Hypothalamus (tissue), 51 donors: ENCODE results near the gene IPPK.
"Not testable (repeated sequence)": the region's sequence is repeated elsewhere in the genome, so short reads cannot be mapped to it uniquely, and the experiment has no call there.

Experiments used
- DNase-seq, 51 donors: peaks; one replicate each; lab custom pipeline; 2025; lab: John Stamatoyannopoulos, UW

Gene IPPK

DNA sequence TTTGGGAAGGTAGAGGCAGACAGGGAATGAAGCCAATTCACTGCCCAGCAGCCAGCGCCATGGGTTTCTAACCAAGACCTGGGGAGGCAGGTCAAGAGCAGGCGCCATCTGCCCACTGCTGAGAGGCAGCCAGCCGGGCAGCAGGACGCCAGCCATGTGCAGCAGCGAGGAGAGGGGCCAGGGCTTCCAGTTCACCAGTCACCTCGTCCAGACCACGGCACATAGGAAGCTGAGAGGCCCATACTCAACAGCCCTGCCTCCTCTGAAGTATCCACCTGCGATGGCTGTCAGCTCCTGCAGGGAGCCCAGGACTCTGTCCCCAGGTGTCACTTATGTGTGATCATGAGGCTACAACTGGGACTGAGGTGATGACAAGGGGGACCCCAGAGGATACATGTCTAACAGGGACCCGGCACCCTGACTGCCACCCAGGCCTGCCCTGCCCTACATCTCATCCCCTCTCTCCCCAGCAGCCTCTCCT is 30.1 kb downstream of the IPPK start:
- DNase-seq: no peak

DNA sequence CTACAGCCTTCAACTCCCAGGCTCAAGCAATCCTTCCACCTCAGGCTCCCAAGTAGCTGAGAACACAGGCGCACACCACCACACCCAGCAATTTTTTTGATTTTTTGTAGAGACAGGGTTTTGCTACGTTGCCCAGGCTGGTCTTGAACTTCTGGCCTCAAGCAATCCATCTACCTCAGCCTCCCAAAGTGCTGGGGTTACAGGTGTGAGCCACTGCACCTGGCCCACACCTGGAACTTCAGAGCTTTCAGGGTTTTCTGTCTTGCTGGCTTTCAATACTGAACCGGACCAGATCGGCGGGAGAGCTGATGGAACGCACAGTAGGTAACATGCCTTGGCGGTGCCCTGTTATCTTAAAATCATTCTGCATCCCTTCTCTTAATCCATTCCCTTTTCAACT is 30.8 kb downstream of the IPPK start:
- DNase-seq: no peak

DNA sequence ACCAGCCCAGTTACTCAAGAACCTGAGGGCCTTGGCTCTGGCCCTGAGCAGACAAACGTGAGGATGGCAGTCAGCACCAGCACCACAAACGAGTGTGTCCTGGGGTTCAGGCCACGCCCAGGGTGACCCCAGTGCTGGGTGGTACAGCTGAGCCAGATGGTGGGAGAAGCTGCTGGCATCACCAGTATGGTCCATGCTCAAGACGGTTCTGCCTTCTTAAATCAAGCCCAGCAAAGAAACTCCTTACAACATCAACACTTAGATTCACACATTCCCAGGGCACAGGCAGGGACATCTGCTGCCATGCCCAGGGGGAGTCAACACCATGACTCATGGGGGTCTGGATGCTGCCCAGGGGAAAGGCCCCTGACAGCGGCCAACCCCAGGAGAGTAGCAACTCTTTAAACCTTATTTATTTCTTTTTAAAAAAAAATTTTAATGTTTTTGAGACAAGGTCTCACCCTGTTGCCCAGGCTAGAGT is 31.3 kb downstream of the IPPK start:
- no peak for DNase-seq

DNA sequence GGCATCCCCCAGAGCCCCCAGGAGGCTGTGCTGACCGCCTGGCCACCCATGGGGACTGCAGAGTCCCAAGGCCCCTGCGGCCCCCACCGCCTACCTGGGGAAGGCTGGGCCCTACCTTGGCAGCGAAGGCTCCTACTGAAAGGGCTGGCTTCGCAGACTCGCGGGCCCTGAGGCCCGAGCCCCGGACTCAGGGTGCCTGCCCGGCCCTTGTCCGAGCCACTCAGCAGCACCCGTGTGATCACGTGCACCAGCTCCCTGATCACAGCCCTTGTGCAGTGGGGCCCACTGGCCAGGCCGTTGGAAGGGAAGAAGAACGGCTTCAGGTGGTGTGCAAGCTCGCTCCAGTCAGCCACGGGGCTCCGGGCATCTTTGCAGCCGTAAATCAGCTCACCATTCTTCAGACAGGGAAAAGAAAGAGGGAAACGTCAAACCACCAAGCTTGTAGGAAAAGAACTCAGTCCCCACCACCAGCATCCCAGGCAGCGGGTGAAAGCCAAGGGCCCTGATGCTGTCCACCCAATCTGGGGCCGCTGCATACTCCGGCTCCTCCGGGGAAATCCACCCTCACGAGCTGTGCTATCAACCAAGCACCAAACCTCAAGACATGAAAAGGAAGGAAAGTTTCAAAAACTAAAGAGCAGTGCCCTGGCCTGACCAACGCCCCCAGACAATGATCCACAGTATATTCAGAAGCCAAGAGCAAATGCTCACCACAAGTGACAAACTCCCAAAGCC is 31.9 kb downstream of the IPPK start:
- no peak for DNase-seq

DNA sequence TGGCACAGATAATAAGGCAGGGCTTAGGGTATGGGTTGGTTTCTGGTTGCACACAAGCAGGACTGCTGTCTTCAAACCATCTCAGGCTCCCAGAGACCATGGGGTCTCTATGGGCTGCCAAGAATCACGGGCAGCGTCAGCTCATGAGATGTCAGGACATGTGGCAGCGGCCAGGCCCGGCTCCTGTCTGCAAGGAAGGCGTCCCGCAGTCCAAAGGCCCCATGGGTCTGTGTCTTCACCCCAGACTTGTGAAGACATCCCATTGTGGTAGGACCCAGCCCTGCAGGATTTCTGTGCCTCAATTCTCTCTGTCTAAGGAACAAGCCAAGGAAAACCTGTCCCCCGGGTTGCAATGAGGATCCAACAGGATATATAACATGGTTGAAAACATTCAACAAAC is 32.6 kb downstream of the IPPK start:
- DNase-seq: no peak

DNA sequence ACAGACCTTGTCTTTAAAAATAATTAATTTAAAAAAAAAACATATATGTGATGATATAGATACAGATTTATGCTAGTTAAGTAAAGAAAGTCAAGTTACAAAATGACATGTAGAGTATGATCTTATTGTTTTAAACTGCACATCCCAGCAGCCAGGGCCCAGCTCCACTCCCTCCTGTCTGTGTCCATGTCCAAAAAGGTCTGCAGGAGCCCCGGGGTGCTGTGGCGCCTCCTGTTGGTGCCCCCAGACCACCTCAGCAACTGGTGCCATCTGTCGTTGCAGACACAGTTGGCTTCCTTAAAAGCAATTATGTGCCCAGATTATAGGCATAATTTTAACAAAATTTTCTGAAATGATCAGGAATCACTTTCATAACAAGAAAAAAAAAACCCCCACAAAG is 33.3 kb downstream of the IPPK start:
- DNase-seq: no peak

DNA sequence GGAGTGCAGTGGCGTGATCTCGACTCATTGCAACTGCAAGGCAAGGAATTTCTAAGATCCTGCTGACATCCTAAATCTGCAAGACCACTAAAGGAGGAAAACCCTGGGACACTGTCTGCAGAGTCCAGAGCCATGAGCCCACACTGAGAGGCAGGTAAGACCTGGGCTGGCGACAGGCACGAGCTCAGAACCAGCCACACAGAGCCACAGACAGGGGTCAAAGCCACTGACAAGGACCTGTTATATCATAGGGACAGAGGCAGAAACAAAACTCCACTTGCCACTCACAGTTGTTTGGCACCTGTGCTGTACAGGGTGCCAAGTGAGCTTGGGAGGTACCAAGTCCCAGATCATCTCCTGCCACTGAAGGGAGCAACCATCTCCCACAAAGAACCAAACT is 34.2 kb downstream of the IPPK start:
- DNase-seq: no peak

DNA sequence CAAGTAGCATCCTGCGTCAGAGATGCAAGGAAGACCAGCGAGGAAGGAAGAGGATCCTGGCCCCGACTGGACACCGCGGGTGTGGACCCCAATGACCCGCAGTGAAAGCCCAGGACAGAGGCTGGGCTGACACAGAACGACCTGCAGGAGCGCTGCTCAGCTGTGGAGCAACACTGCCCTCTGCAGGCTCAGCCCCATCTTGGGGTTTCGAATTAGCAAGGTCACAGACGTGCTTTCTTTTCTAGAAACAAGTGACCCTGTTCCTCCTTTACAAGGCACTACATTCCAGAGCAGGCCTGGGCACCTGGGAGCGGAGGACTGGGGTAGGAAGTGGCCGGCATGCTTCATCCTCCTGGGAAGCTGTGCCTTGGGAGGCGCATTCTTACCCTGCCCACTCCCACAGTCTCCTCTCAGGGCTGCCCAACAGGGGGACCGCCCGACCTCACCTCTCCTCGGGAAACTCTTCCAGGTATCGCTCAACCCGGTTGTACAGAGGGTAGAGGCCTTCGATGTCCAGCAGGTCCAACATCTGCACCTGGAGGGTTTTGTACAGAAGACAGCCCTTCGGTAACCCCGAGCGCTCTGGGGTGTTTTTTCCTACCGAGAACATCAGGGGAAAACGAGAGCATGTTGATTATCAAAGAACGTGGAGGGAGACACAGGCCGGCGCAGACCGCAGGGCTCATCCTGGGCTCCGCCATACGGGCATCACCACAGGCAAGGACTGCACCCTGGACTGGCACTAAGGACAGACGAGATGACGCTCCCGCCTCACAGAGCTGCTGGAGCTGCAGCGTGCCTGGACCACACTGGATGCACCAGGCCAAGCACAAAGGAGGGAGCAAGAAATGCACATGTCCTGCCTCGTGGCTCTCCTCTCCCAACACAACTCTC is 35.0 kb downstream of the IPPK start:
- peak in 40 of 51 donors; percentile 16 to 79 (median 42) for DNase-seq

DNA sequence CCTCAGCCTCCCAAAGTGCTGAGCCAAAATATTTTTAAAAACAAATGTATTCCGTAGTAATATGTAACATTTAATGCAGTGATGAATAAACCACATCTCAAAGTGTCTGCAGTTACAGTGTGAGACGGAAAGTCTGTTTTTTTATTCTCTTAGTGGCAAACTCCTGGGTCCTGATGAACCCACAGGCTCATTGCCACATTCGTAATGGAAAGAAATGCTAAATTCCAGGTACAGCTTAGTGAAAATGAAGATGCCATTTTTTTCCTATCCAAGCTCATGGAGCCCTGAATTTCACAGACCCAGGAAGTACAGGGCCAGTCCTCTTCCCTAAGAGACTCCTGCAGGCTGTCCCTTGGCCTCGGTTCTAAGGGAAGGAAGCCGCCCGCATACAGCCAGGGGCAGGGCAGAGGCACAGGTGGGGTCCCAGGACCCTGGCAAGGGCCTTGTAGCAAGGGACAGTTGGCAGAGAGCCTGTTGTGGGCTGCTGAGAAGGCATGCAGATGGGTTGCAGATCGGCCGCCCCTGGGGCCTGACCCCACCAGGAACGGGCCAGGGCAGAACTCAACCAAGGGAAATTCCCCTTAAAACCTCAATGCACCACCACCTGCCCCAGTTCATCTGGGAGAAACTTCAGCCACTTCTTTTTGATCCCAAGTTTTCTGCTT is 36.2 kb downstream of the IPPK start:
- DNase-seq: no peak

DNA sequence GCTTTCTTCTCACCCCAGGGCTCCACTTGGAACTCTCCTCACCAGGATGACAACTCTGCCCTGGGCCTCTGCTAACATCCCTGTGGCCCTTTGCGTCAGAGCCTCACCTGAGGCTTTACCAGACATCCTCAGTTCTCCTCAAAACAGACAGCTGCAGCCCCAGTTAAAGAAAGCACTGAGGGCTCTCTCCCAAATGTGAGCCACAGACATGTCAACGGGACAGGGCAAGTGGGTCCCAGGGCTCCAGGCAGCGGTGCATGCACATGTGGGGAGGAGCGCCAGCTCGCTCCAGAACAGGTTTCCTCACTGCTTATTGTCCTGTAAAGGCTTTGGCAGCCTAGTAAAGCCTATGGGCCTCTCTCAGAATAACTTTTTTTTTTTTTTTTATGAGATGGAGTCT is 37.3 kb downstream of the IPPK start:
- no peak for DNase-seq

DNA sequence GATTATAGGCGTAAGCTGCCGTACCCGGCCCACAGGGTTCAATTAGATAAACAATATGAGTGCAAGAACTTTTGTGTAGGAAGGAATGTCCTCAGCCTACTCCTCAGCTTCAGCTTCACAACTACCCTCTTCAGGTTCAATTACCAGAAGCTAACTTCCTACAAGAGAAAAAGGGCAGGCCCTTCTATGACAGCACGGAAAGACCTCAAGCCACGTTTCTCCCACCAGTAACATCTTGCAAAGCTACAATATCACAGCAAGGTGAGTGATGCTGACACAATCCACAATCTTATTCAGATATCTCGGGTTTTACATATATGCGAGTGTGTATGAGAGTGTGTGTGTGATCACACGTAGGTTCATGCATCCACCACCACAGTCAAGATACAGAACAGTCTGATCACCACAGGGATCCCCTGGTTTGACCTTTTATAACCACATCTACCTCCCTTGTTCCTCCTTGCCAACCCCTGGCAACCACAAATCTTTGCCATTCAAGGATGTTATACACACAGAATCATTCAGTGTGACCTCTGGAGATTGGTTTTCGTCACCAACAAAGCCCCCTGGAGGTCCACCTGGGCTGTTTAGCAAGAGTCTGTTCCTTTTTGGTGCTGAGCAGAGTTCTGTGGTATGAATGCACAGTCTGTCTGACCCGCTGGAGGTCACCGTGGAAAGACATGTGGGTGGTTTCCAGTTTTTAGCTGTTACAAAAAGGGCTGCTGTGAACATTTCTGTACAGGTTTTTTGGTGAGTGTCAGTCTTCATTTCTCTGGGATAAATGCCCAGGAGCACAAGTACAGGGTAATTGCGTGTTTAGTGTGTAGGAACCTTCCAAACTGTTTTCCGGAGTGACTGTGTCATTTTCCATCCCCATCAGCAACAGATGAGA is 38.2 kb downstream of the IPPK start:
- DNase-seq: no peak

DNA sequence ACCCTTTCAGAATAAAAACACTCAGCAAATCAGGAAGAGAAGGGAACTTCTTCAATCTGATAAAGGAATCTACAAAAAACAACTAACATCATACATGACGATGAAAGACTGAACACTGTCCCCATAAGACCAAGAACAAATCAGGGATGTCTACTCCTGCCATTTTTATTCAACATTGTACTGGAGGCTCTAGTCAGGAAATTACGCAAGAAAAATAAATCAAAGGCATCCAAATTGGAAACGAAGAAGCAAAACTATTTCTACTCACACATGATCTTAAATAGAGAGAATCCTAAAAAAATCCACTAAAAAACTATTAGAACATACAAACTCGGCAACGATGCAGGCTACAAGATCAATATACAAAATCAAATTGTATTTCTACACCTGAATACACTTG is 42.3 kb downstream of the IPPK start:
- DNase-seq: no peak

DNA sequence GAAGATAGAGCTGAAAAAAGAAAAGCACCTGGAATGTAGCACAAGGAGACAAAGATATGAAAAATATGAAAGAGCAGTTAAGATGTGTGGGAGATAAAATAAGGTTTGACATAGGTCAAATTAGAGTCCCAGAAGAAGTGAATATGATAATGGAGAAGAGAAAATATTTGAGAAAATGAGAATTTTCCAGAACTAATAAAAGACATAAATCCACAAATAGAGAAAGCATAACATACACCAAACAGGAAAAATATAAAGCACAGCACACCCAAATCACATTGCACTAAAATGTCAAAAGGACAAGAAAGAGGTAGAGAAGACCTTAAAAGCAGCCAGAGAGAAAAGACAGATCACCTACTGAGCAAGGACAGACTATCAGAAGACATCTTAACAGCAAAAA is 43.4 kb downstream of the IPPK start:
- no peak for DNase-seq

DNA sequence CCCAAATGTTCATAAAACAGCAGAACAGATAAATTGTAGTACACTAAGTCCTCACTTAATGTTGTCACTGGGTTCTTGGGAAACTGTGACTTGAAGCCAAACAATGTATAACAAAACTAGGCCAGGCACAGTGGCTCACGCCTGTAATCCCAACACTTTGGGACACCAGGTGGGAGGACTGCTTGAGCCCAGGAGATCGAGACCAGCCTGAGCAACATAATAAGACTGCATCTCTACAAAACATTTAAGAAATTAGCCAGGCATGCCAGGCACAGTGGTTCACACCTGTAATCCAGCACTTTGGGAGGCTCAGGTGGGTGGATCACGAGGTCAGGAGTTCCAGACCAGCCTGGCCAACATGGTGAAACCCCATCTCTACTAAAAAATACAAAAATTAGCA is 46.0 kb downstream of the IPPK start:
- DNase-seq: not testable (repeated sequence)

DNA sequence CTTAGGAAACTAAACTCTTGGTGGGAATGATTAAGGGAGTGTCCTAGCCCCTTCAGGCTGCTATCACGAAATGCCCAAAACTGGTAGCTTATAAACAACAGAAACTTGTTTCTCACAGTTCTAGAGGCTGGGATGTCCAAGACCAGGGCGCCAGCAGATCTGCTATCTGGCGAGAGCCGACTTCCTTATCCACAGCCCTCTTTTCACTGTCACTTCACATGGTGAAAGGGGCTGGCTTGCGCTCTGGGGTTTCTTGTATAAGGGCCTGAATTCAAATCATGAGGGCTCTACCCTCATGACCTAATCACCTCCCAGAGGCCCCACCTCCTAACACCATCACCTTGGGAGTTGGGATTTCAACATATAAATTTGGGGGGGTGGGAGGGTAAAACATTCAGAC is 49.1 kb downstream of the IPPK start:
- DNase-seq: no peak

DNA sequence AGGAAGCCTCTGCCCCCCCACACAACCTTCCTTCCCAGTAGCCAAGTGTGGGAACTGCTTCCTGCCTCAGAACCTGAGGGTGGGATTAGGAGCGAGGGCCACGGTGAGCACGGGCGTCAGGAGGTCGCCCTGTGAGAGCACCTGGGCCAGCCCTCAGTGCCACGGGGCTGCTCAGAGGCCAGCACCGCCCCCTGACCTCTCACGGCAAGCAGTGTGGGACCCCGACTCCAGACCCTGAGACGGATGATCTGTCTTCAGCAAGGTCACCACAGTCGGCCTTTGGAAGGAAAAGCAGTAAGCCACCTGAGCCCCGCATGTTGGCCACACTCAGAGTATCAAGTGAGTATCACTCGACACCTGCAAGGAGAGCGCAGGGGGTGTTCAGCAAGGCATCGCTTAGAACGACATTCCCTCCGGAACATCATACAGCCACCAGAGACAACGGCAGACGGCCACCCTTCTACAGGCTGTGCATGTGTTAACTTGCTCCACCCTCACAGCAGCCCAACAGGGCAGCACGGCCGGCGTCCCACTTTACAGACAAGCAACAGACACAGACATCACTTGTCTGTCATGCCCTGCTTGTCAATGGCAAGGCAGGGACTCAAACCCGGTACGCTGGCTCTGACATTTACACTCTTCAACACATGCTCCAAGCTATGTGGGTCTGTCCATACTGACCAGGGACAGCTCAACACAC is 50.2 kb downstream of the IPPK start:
- no peak for DNase-seq

DNA sequence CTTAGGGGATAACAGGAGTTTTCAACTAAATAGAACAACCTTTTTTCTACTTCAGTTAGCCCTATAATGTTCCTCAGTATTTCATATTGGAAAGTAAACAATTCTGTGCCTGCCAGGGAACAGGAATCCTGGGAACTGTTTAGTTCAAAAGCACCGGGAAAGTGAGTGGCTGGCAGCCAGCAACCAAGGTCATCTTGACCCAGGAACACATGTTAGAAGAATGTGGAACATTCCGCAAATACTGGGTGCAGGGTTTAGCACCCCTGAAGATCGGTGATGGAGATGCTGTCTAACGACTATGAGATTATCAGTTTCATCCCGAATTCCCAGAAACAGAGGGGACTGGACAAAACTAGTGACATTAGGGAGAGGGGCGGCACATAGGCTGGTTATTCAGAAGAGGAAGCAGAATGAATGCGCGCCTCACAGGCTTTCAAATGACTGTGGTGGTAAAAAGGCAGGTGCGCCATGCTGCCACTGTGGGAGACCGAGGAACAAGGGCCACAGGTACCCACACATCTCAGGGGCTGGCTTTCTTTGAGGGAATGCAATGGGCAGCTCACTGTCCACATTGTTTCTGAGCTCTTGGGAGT is 51.2 kb downstream of the IPPK start:
- no peak for DNase-seq

DNA sequence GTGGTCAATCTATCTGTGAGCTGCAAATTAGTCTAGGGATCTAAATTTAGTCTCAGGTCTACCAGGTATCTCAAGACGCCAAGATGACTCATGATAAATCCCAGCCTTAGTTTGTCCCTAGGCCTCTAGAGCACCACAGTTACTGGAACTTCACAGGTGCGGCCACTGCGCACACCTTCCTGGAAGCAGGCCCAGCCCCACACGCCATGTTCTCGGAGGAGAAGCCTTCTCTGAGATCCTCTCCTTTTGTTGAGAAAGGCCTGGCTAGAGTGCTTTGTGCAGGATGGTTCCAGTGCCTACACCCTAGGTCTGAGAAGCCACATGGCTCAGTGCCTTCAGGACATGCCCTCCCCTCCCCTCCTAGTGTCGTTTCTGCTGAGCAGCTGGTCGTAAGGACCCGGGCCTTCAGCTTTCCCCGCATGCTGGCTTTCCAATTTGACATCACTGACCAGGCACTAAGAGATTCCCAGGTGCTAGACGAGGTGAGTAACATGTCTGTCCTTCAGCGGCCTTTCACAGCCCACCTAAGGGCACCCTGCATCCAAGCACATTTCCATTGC is 51.9 kb downstream of the IPPK start:
- no peak for DNase-seq
